HG02981 (cell line): ENCODE data around the gene RUNX3.

Source experiments
- ATAC-seq: cut with Tn5 transposase; IDR thresholded peaks from one replicate; pipeline ENCODE4 v1.9.1; 2021; ENCODE audit warnings: mild to moderate bottlenecking, moderate library complexity; ENCODE audit not compliant: unreplicated experiment

RUNX3 gene

GRCh38 chr1:24866211-24867083 lies 63.6 kb downstream of the RUNX3 start:
- no peak for ATAC-seq

DNA sequence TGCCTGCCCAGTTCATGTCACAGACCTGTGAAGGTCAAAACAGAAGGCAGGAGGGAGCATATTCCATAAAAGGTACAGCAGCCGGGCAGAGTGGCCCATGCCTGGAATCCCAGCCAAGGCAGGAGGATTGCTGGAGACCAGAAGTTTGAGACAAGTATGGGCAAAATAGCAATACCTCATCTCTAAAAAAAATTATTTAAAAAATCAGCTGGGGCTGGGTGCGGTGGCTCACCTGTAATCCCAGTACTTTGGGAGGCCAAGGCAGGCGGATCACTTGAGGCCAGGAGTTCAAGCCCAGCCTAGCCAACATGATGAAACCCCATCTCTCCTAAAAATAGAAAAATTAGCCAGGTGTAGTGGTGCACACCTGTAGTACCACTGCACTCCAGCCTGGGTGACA lies 64.5 kb downstream of the RUNX3 start:
- no peak for ATAC-seq

DNA sequence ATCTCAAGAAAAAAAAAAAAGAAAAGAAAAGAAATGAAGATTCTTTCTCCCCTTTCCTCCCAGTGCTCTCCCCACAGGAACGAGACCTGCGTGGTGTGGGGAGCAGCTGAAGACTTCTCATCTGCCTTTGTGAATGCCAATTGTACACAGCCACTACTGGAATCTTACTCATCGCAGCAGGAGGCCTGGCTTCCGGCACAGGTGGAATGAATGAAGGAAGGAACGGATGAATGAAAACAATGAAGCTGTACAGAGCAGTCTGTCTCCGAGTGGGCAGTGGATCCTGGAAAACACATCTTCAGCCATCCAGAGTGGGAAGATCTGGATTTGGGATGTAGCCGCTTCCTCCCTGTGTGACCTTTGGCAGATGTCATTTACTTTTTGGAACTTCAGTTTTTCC lies 64.9 kb downstream of the RUNX3 start:
- no peak for ATAC-seq

DNA sequence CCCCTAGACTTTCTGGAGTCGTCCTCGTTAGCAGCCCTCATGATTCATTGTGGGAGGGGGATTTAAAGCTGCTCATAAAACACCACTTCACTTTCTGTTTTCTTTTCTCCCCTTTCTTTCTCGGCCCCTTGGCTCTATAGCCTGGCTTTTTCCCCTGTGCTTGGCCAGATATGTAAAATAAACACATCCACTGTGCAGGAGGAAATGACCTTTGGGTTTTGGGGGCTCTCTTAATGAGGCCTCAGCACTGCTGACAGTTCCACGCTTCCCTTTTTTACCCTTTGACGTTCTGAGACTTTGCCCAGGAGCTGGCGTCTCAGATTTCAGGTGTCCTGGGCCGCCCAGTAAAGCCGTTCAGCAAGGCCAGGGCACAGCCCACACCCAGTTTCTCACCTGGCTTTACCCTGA lies 65.7 kb downstream of the RUNX3 start:
- ATAC-seq: no peak

DNA sequence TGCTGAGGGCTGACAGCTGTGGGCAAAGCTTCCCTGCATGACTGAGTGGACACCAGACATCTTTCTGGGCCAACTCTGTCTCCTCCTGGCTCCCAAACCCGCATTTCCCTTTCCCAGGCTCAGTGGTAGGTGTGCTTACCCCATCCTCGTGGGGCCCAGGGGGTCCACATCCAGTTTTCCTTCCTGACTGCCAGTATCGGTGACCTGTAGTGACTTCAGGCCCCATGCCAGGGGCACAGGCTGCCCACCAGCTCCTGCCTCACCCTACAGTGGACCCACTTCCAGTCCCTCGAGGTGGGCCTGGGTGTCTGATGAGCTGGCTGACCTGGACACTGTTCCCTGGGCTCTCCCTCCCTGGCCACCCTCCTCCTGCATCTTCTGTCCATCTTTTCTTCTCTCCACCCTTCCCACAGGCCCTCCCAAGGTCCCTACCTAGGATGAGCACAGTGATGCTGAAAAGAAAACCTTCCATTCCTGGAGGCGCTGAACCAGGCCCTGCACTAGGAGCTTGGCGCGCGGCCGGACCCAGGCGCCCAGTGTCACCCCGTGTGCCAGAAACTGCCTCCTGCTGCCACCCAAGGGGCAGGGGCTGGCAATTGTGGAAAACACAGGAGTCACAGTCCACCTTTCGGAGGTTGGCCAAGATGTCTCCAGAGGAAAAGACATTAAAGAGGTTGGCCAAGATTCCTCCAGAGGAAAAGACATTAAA lies 67.1 kb downstream of the RUNX3 start:
- ATAC-seq: no peak

- ATAC-seq: no peak
Measured at GRCh38 chr1:24861821-24862727, 68.0 kb downstream of the RUNX3 start.

DNA sequence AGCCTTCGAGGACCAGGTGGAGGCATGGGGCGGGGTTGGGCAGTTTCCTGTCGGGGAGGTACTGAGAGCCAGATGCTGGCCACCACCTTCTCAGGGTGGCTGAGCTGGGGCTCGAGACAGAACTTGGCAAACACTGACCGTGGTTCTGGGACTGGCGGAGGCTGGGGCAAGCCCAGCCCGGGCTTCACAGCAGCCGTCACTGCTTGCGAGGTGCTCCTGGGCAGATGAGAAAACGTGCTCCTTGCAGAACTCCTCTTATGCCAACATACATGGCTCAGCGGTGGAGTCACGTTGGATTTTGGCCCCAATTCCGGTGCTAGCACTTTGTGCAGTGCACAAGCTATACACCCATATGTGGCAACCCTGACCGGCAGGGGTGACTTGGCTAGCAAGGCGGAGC lies 69.2 kb downstream of the RUNX3 start:
- ATAC-seq: no peak

GRCh38 chr1:24859063-24860010 lies 70.7 kb downstream of the RUNX3 start:
- ATAC-seq: no peak

DNA sequence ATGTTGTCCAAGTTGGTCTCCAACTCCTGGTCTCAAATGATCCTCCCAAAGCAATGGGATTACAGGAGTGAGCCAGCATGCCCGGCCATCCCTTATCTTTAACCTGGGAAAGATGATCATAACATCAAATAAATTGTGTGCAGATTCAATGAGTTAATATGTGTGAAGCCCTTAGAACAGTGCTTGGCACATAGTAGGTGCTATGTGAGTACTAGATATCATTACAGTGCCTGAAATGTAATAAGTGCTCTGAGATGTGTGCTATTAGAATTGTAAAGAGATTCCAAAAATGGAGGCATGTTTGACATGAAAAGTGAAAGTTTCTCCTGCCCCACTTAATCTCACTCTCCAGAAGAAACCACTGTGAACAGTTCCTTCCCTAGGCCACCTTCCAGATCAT lies 71.8 kb downstream of the RUNX3 start:
- ATAC-seq: no peak

- ATAC-seq: no peak
Measured at GRCh38 chr1:24857507-24858133, 72.5 kb downstream of the RUNX3 start.

GRCh38 chr1:24856787-24857506 lies 73.1 kb downstream of the RUNX3 start:
- ATAC-seq: no peak

DNA sequence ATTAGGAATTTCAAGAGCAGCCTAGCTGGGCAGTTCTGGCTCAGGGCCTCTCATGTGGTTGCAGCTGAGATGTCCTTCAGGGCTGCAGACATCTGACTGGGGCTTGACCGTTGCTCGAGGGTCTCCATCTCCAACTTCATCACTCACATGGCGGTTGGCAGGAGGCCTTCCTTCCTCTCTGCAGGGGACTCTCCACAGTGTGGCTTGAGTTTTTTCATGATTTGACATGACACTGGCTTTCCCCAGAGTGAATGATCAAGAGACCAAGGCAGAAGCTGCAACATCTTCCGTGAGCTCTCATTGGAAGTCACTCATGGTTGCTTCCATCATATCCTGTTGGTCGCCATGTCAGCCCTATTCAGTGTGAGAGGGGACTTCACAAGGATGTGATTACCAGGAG lies 74.6 kb downstream of the RUNX3 start:
- no peak for ATAC-seq

GRCh38 chr1:24853649-24854048 lies 76.4 kb downstream of the RUNX3 start:
- no peak for ATAC-seq

GRCh38 chr1:24850328-24850920 lies 79.7 kb downstream of the RUNX3 start:
- ATAC-seq: no peak

- no peak for ATAC-seq
Measured at GRCh38 chr1:24849672-24850295, 80.3 kb downstream of the RUNX3 start.
